AG04449 (cell line): Measurements from ENCODE around the gene HIP1R.
A peak's percentile ranks its signal among the peaks of the same experiment; 100 is the strongest.

ENCODE experiments used
- CTCF ChIA-PET: fragments of 350-600 bp; formaldehyde crosslinking; extraction: SDS; loops from one replicate; lab custom pipeline; 2021; ENCODE audit warnings: antibody characterized with exemption; lab: Yijun Ruan, JAX
- POLR2A ChIA-PET: fragments of 400-600, 350-600 bp; formaldehyde crosslinking; extraction: SDS; loops from one replicate; lab custom pipeline; 2020; ENCODE audit warnings: antibody characterized with exemption, inconsistent platforms; lab: Yijun Ruan, JAX
- DNase-seq: peaks from one replicate; pipeline ENCODE4 v3.0.0-alpha.2; 2010; ENCODE audit warnings: low read depth, low spot score
- H3K4me3 ChIP-seq: 2 replicates; pipeline ENCODE4 v1.5.1; 2011; ENCODE audit warnings: low read depth, mild to moderate bottlenecking, control low read depth, low read length
- TF ChIP-seq, protein P1 (sequence below): IDR thresholded peaks from one replicate; pipeline ENCODE4 v1.5.1; 2011; ENCODE audit warnings: mild to moderate bottlenecking, moderate library complexity, low read length, control low read depth, inconsistent platforms; ENCODE audit not compliant: insufficient read depth; ENCODE audit errors: missing control alignments

The HIP1R gene

DNA sequence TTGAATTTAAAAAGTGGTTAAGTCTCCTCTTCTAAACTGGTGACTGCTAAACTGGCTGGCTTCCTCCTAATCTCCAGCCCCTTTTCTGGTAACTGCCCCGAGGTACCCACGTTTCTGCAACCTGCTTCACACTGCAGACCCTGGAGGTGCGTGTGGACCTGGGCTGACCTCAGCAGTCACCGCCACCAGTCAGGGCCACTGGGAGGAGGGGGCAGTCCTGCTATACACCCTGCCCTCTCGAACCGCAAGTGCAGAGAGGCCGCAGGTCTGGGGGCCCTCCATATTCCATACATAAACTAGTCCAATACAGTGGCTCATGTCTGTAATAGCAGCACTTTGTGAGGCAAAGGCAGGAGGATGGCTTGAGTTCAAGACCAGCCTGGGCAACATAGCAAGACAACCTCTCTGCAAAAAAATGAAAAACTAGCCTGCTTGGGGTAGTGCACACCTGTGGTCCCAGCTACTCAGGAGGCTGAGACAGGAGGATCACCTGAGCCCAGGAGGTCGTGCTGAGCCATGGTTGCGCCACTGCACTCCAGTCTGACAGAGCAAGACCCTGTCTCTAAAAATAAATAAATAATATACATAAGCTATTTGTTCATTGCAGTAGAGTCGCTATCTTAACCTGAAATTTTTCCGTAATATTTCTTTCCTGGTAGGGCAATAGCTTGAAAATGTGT lies 35.0 kb downstream of the HIP1R start:
- DNase-seq: no peak
- POLR2A ChIA-PET: interaction anchor here (0.6 to 1.9 kb wide), 3 partner anchors 10 to 298 kb away, joined by 3 to 9 read pairs (median 3); no protein-coding TSS in a partner anchor
- TF ChIP-seq, protein P1, sequence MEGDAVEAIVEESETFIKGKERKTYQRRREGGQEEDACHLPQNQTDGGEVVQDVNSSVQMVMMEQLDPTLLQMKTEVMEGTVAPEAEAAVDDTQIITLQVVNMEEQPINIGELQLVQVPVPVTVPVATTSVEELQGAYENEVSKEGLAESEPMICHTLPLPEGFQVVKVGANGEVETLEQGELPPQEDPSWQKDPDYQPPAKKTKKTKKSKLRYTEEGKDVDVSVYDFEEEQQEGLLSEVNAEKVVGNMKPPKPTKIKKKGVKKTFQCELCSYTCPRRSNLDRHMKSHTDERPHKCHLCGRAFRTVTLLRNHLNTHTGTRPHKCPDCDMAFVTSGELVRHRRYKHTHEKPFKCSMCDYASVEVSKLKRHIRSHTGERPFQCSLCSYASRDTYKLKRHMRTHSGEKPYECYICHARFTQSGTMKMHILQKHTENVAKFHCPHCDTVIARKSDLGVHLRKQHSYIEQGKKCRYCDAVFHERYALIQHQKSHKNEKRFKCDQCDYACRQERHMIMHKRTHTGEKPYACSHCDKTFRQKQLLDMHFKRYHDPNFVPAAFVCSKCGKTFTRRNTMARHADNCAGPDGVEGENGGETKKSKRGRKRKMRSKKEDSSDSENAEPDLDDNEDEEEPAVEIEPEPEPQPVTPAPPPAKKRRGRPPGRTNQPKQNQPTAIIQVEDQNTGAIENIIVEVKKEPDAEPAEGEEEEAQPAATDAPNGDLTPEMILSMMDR: no peak
- no peak overlapping the region for H3K4me3 ChIP-seq
- CTCF ChIA-PET: interaction anchor here (1.0 to 18.4 kb wide), 10 partner anchors 9 to 81 kb away, joined by 3 to 449 read pairs (median 8); no protein-coding TSS in a partner anchor

DNA sequence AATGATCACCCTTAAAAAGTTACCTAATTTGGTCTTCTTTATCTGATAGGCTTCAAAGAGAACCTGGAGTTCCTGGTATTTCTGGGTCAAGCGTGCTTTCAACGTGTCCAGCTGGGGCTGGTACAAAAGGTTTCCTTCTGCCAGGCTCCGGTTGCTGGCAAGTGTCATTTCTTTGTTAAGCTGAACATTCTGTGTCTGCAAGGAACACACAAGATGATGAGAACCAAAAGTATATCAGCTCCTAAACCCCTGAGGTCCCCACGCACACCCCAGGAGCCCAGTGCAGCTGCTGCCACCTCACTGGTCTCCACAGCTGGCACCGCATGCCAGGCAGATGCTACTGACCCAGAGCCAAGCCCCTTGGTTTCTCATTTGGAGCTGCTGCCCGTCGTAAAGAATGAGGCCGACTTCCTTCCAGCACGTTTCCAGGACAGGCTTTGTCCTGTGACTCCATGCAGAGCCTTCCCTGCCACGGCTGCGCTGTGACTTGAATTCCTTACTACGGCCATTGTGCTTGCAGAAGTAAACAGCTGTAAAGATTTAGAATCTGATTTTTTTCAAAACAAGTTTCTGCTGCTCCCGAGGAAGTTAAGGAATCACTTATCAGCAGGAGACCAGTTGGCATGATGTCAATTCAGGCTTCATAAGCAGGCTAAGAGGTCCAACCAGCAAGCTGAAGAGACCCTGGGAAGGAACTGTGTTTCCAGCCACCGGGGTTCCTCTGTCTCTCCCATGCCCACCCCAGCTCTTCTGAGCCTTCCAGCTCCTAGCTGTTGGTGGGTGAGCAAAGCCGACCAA lies 35.8 kb downstream of the HIP1R start:
- DNase-seq: no peak
- POLR2A ChIA-PET: interaction anchor here (0.6 to 1.9 kb wide), 7 partner anchors 9 to 362 kb away, joined by 3 to 9 read pairs (median 3); partner anchors contain the start of genes ABCB9, MPHOSPH9 and MTRFR
- H3K4me3 ChIP-seq: peak overlapping the region; percentile 54
- CTCF ChIA-PET: interaction anchor here (0.6 to 18.4 kb wide), 12 partner anchors 10 to 367 kb away, joined by 3 to 449 read pairs (median 5); partner anchors contain the start of genes MPHOSPH9 and MTRFR
- TF ChIP-seq, protein P1: no peak

DNA sequence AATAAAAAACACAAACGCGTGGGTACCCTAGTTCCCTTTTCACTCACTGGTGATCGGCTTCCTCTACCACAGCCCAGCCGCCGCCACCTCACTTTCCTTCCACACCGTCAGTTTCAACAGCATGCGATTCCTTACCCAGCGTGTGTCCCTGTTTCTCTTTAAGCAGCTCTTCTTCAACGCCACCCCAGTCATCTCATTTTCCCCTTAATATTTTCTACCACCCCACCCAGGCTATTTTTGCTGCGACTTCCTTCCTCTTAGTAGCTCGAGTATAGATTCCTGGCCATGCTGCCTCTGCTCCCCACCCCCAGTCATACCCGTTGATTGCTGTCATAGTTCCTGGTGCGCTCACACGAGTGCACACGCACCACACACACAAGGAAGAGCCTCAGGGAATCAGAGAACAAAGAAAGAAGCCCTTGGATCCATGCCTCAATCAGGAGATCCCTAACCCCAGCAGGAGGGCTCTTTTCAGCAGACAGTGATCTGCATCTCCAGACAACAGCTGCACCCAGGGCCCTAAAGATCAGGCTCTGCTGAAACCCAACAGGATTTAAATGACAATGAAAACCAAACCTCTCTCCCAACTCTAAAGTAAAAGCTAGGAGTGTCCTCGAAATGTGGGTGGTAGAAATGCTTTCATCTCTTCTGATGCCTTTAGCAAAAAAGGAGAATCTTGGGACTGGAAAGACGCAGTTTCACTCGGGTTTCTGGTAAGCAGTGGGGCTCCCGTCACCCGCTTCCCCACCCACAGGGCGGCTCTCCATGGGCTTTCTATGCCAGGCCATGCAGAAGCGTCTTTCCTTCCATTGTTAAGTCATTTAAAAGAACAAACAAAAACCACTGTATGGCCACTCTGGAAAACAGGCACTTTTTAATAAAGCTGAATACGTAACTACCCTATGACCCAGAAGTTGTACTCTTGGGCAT lies 36.9 kb downstream of the HIP1R start:
- TF ChIP-seq, protein P1: no peak
- ChIA-PET CTCF (interaction anchor here (0.6 to 18.4 kb wide), 9 partner anchors 10 to 366 kb away, joined by 3 to 449 read pairs (median 6); partner anchors contain the start of genes MPHOSPH9 and MTRFR), POLR2A (interaction anchor here (1.0 to 1.9 kb wide), 6 partner anchors 8 to 361 kb away, joined by 3 to 9 read pairs (median 4); partner anchors contain the start of genes ABCB9, MPHOSPH9 and MTRFR)
- no peak for DNase-seq
- peak overlapping the region; percentile 54 for H3K4me3 ChIP-seq

DNA sequence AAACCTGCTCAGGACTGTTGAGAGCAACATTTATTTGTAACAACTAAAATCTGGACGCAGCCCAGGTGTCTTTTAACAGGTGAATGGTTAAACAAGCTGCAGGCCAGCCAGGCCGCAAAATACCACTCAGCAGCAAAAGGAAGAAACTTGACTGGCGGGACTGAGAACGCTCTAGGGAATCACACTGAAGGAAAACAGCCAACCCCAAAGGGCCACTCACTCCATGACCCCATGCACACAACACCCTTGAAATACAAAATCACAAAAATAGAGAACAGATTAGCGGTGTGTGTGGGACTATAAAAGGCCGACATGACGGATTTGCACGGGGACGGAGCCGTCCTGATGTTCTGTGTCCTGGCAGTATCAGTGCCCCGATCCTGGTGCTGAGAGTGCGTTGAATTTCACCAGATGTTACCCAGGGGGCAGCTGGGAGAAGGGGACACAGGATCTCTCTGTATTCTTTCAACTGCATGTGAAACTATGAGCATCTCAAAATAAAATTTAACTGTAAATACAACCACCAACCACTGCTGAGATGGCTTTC lies 37.6 kb downstream of the HIP1R start:
- CTCF ChIA-PET: interaction anchor here (2.8 to 18.4 kb wide), 5 partner anchors 9 to 78 kb away, joined by 6 to 449 read pairs (median 38); no protein-coding TSS in a partner anchor
- POLR2A ChIA-PET: interaction anchor here (1.4 kb wide), 1 partner anchor 360 kb away, joined by 3 read pairs; the partner anchor contains the start of genes MPHOSPH9 and MTRFR
- no peak overlapping the region for H3K4me3 ChIP-seq
- no peak for DNase-seq
- TF ChIP-seq, protein P1: no peak

DNA sequence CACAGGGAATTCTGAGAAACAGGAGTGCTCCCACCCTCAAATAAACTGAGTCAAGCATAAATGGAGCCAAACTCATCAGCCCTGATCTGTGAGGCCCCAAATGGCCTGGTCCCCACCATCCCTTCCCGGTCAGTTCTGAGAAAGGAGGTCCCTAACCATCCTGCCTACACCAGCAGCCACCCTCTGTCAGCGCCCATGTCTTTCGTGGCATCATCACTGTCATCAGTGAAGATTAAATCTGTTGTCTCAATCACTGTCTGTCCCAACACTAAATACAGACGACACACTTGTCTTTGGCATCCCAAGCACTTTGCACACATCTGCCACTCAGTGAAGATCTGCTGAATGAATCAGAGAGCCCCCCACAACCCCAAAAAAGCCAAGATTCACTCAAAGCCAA lies 38.3 kb downstream of the HIP1R start:
- no peak overlapping the region for H3K4me3 ChIP-seq
- ChIA-PET POLR2A (no interaction called here), CTCF (interaction anchor here (18.4 kb wide), 1 partner anchor 78 kb away, joined by 449 read pairs; no protein-coding TSS in a partner anchor)
- no peak for DNase-seq
- TF ChIP-seq, protein P1: no peak
